Occipital lobe (tissue), 3 donors: Measurements from ENCODE around the gene LILRB4. TPM values are rescaled to one million over a fixed set of nuclear protein-coding genes. Genes with fewer than 3 reads are reported as not detected.
"Not testable (repeated sequence)": the region's sequence is repeated elsewhere in the genome, so short reads cannot be mapped to it uniquely, and the experiment has no call there.

Source experiments
- DNase-seq: peaks from one replicate; lab custom pipeline; 2025; lab: John Stamatoyannopoulos, UW
- small RNA-seq: library from RNA; depleted of rRNA; stranded (forward); fragments of <200 nt; gene quantifications from one replicate; pipeline ENCODE3, GENCODE V24; 2014
- total RNA-seq: library from RNA; depleted of rRNA; stranded (reverse); fragments of >200 nt; gene quantifications from one replicate; pipeline ENCODE4 v1.2.3, GENCODE V29; 2014

Gene LILRB4
- total RNA-seq, 1 donor from 2014 or later = 1.6 TPM

GRCh38 chr19:54692298-54692615 is 29.5 kb downstream of the LILRB4 start:
- DNase-seq = no peak

- no peak for DNase-seq
Measured at GRCh38 chr19:54694648-54695047, 31.9 kb downstream of the LILRB4 start.

GRCh38 chr19:54696117-54696548 is 33.3 kb downstream of the LILRB4 start:
- DNase-seq = no peak

GRCh38 chr19:54696766-54697165 is 34.0 kb downstream of the LILRB4 start:
- no peak for DNase-seq

GRCh38 chr19:54697716-54698115 is 34.9 kb downstream of the LILRB4 start:
- DNase-seq = not testable (repeated sequence)

- no peak for DNase-seq
Measured at GRCh38 chr19:54704928-54705327, 42.1 kb downstream of the LILRB4 start.

- no peak for DNase-seq
Measured at GRCh38 chr19:54707962-54708361, 45.2 kb downstream of the LILRB4 start.

GRCh38 chr19:54708781-54709180 is 46.0 kb downstream of the LILRB4 start:
- no peak for DNase-seq

GRCh38 chr19:54709212-54709948 is 46.6 kb downstream of the LILRB4 start:
- DNase-seq = no peak

GRCh38 chr19:54709956-54710355 is 47.2 kb downstream of the LILRB4 start:
- DNase-seq = not testable (repeated sequence)

Small RNA genes within 50 kb of the gene (small RNA-seq; reads per million reads assigned to genes)
- not detected for gene AC245036.3
- gene AC245128.2 = not detected
- gene MIR8061 = not detected

Other genes starting within 250 kb of the LILRB4 start
- gene TTYH1, start 247.5 kb upstream of the LILRB4 start, total RNA-seq = 74.7 TPM
- gene LENG8, start 213.8 kb upstream of the LILRB4 start, total RNA-seq = 14.5 TPM
- 5.9 TPM for gene LENG9, start 199.2 kb upstream of the LILRB4 start, total RNA-seq
- gene CDC42EP5, start 189.7 kb upstream of the LILRB4 start, total RNA-seq = 1.2 TPM
- gene LAIR2, start 160.2 kb upstream of the LILRB4 start, total RNA-seq = not detected
- gene LILRA2, start 89.2 kb upstream of the LILRB4 start, total RNA-seq = 0.94 TPM
- gene LILRA1, start 69.4 kb upstream of the LILRB4 start, total RNA-seq = 0.16 TPM
- gene LILRB1, start 32.5 kb upstream of the LILRB4 start, total RNA-seq = not detected
- gene KIR3DL3, start 61.5 kb downstream of the LILRB4 start, total RNA-seq = not detected
- gene KIR2DL3, start 75.5 kb downstream of the LILRB4 start, total RNA-seq = not detected
- gene KIR2DL1, start 106.8 kb downstream of the LILRB4 start, total RNA-seq = not detected
- not detected for gene KIR2DL4, start 140.6 kb downstream of the LILRB4 start, total RNA-seq
- not detected for gene KIR3DL1, start 153.5 kb downstream of the LILRB4 start, total RNA-seq
- not detected for gene KIR2DS4, start 169.7 kb downstream of the LILRB4 start, total RNA-seq
- gene KIR3DL2, start 187.5 kb downstream of the LILRB4 start, total RNA-seq = not detected
- gene FCAR, start 211.2 kb downstream of the LILRB4 start, total RNA-seq = not detected
- gene NCR1, start 243.2 kb downstream of the LILRB4 start, total RNA-seq = not detected